Measurements from ENCODE around the gene PMS1. TPM values are rescaled to one million over a fixed set of nuclear protein-coding genes. Genes with fewer than 3 reads are reported as not detected.

PMS1 gene
- total and polyA plus RNA-seq, 2 donors (not counting 1 experiment from before 2014, with no cell fraction given): 14.9 to 44.2 TPM

DNA sequence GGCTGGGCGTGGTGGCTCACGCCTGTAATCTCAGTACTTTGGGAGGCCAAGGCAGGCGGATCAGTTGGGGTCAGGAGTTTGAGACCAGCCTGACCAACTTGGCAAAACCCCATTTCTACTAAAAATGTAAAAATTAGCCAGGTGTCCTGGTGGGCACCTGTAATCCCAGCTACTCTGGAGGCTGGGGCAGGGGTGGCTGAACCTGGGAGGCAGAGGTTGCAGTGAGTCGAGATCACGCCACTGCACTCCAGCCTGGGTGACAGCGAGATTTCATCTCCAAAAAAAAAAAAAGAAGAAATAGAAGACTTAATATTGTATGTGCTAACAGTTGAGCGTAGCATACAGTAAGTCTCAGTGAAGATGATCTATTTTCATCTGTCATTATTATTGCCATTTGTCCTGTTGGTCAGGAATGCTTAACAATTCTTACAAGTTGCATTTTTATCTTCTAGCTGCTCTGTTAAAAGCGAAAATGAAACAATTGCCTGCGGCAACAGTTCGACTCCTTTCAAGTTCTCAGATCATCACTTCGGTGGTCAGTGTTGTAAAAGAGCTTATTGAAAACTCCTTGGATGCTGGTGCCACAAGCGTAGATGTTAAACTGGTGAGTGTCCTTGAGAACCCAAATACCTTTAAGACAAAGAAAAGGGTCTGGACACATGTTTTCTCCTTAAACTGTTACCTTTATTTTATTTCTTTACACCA, 7.2 kb downstream of the PMS1 start:
- Histone ChIP-seq H4K20me1 (ENCODE audit: control insufficient read depth, insufficient read depth, low read length, poor library complexity, severe bottlenecking) (peaks cover 10% of the 10 kb centered on the region), H3K27me3 (replicated peaks in 1 of 4; ENCODE audit: control extremely low read depth in 1 of 4, control insufficient read depth in 3 of 4, insufficient read depth in 4 of 4, low read length in 3 of 4) (no peaks in the 10 kb centered on the region), H3K27ac (ENCODE audit: low read length in 2 of 2) (no peak overlapping the region), H3K4me1 (ENCODE audit: control insufficient read depth in 2 of 2, insufficient read depth in 2 of 2, low read length in 2 of 2) (no peaks in the 10 kb centered on the region), H3K79me2 (ENCODE audit: control insufficient read depth, insufficient read depth, low read length) (peaks cover 30% of the 10 kb centered on the region), H3K9ac (ENCODE audit: low read length) (no peak overlapping the region), H2AFZ (ENCODE audit: insufficient read depth, low read depth, low read length, poor library complexity, severe bottlenecking) (no peak overlapping the region), H3K4me2 (replicated peaks; ENCODE audit: low read depth, low read length, poor library complexity, severe bottlenecking) (no peak overlapping the region), H3K36me3 (replicated peaks in 1 of 2; ENCODE audit: control extremely low read depth in 1 of 2, control insufficient read depth in 1 of 2, extremely low read depth in 1 of 2, insufficient read depth in 2 of 2, low read length in 1 of 2) (peaks cover 0 to 22% of the 10 kb centered on the region in 2 experiments), H3K9me3 (ENCODE audit: control extremely low read depth in 1 of 3, control insufficient read depth in 2 of 3, insufficient read depth in 1 of 3, low read length in 2 of 3) (no peaks in the 10 kb centered on the region), H3K4me3 (ENCODE audit: control extremely low read depth in 1 of 5, extremely low read depth in 1 of 5, insufficient read depth in 1 of 5, low read depth in 2 of 5, low read length in 4 of 5) (no peak overlapping the region)
- no peaks in the 10 kb centered on the region for H3K27me3 Mint-ChIP-seq
- ATAC-seq (ENCODE audit: low read depth) (no peak), DNase-seq (no peak)
- no peaks in the 10 kb centered on the region for H3K4me1 Mint-ChIP-seq
- H3K4me3 Mint-ChIP-seq: no peak overlapping the region
- TF ChIP-seq EZH2 (IDR thresholded peaks at IDR 0.05; ENCODE audit: borderline replicate concordance, insufficient read depth, low read depth, low read length, poor library complexity, severe bottlenecking): no peak
- TF ChIP-seq, protein P1, sequence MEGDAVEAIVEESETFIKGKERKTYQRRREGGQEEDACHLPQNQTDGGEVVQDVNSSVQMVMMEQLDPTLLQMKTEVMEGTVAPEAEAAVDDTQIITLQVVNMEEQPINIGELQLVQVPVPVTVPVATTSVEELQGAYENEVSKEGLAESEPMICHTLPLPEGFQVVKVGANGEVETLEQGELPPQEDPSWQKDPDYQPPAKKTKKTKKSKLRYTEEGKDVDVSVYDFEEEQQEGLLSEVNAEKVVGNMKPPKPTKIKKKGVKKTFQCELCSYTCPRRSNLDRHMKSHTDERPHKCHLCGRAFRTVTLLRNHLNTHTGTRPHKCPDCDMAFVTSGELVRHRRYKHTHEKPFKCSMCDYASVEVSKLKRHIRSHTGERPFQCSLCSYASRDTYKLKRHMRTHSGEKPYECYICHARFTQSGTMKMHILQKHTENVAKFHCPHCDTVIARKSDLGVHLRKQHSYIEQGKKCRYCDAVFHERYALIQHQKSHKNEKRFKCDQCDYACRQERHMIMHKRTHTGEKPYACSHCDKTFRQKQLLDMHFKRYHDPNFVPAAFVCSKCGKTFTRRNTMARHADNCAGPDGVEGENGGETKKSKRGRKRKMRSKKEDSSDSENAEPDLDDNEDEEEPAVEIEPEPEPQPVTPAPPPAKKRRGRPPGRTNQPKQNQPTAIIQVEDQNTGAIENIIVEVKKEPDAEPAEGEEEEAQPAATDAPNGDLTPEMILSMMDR (IDR thresholded peaks at IDR 0.05): no peak
- 100% methylated on average over 1 of the region's 12 CpGs for WGBS (ENCODE audit: insufficient coverage)
- H3K27ac Mint-ChIP-seq: no peak overlapping the region
- intact Hi-C loops (cut with micrococcal nuclease): loop anchor here (10.0 kb wide), 1 partner anchor 47 kb away; no protein-coding TSS in a partner anchor
- no peaks in the 10 kb centered on the region for H3K9me3 Mint-ChIP-seq (ENCODE audit: insufficient read depth)
- POLR2A ChIA-PET: no interaction called here
- CTCF ChIA-PET: no interaction called here

DNA sequence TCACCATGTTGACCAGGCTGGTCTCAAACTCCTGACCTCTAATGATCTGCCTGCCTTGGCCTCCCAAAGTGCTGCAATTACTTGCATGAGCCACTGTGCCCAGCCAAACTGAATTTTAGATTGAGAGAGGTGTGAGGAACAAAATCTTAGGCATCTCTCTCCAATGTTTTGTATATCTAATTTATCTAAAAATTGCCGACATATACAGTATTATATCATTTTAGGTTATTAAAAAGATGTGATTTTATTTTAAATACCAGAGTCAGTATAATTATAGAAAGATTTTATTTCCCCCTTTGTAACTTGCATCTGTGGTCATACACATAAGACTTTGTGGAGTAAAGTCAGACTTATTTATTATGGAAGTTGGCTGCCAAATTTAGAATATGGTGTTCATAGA, 10.1 kb downstream of the PMS1 start:
- peaks cover 2% of the 10 kb centered on the region for H3K4me1 Mint-ChIP-seq
- CTCF ChIA-PET: no interaction called here
- Histone ChIP-seq H4K20me1 (ENCODE audit: control insufficient read depth, insufficient read depth, low read length, poor library complexity, severe bottlenecking) (peaks cover 10% of the 10 kb centered on the region), H3K4me1 (ENCODE audit: control insufficient read depth in 2 of 2, insufficient read depth in 2 of 2, low read length in 2 of 2) (no peaks in the 10 kb centered on the region), H3K79me2 (ENCODE audit: control insufficient read depth, insufficient read depth, low read length) (peaks cover 14% of the 10 kb centered on the region), H3K27ac (ENCODE audit: low read length in 2 of 2) (no peak overlapping the region), H3K9ac (ENCODE audit: low read length) (no peak overlapping the region), H3K9me3 (ENCODE audit: control extremely low read depth in 1 of 3, control insufficient read depth in 2 of 3, insufficient read depth in 1 of 3, low read length in 2 of 3) (no peaks in the 10 kb centered on the region), H2AFZ (ENCODE audit: insufficient read depth, low read depth, low read length, poor library complexity, severe bottlenecking) (no peak overlapping the region), H3K4me2 (replicated peaks; ENCODE audit: low read depth, low read length, poor library complexity, severe bottlenecking) (no peak overlapping the region), H3K36me3 (replicated peaks in 1 of 2; ENCODE audit: control extremely low read depth in 1 of 2, control insufficient read depth in 1 of 2, extremely low read depth in 1 of 2, insufficient read depth in 2 of 2, low read length in 1 of 2) (peaks cover 0 to 34% of the 10 kb centered on the region in 2 experiments), H3K27me3 (replicated peaks in 1 of 4; ENCODE audit: control extremely low read depth in 1 of 4, control insufficient read depth in 3 of 4, insufficient read depth in 4 of 4, low read length in 3 of 4) (no peaks in the 10 kb centered on the region), H3K4me3 (ENCODE audit: control extremely low read depth in 1 of 5, extremely low read depth in 1 of 5, insufficient read depth in 1 of 5, low read depth in 2 of 5, low read length in 4 of 5) (no peak overlapping the region)
- no peak overlapping the region for H3K4me3 Mint-ChIP-seq
- ATAC-seq (ENCODE audit: low read depth) (no peak), DNase-seq (no peak)
- POLR2A ChIA-PET: no interaction called here
- intact Hi-C loops (cut with micrococcal nuclease): loop anchor here (10.0 kb wide), 1 partner anchor 50 kb away; no protein-coding TSS in a partner anchor
- no CpG with 5 or more reads among the region's 1 CpG for WGBS (ENCODE audit: insufficient coverage)
- TF ChIP-seq, protein P1 (IDR thresholded peaks at IDR 0.05): no peak
- TF ChIP-seq EZH2 (IDR thresholded peaks at IDR 0.05; ENCODE audit: borderline replicate concordance, insufficient read depth, low read depth, low read length, poor library complexity, severe bottlenecking): no peak
- no peak overlapping the region for H3K27ac Mint-ChIP-seq
- H3K9me3 Mint-ChIP-seq (ENCODE audit: insufficient read depth): no peaks in the 10 kb centered on the region
- no peaks in the 10 kb centered on the region for H3K27me3 Mint-ChIP-seq
